Fibroblast of lung (primary cell): ENCODE data around the gene AWAT2.

Source experiments
- EZH2 ChIP-seq: IDR thresholded peaks from 2 replicates; pipeline ENCODE4 v1.5.1; 2012; ENCODE audit warnings: low read length, control low read depth, mild to moderate bottlenecking; ENCODE audit errors: missing control alignments
- TF ChIP-seq, protein P1 (sequence below), 2 donors: IDR thresholded peaks in 1 of 2; conservative IDR thresholded peaks in 1 of 2; 1 replicate in 1 of 2; 2 replicates in 1 of 2; pipeline ENCODE4 v1.5.1; 2011 to 2012; ENCODE audit warnings: low read length in 2 of 2, control low read depth in 1 of 2, inconsistent platforms in 1 of 2, low read depth in 1 of 2, mild to moderate bottlenecking in 1 of 2

DNA sequence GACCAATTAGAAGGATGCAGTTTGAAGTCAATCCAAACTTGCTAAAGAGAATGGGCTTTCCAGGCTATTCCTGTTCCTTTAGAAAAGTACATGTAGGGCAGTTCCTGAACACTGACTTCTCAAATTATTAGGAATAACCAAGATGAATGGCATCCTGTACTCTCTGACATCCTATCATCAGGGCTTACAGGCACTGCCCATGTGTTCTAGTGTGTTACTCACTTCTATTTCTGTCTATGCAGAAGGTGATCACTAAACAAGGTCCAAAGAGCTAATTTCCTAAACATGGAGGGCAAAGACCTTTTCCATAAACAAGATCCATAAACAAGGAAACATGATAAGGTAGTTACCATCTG, 53.6 kb downstream of the AWAT2 start:
- TF ChIP-seq, protein P1, sequence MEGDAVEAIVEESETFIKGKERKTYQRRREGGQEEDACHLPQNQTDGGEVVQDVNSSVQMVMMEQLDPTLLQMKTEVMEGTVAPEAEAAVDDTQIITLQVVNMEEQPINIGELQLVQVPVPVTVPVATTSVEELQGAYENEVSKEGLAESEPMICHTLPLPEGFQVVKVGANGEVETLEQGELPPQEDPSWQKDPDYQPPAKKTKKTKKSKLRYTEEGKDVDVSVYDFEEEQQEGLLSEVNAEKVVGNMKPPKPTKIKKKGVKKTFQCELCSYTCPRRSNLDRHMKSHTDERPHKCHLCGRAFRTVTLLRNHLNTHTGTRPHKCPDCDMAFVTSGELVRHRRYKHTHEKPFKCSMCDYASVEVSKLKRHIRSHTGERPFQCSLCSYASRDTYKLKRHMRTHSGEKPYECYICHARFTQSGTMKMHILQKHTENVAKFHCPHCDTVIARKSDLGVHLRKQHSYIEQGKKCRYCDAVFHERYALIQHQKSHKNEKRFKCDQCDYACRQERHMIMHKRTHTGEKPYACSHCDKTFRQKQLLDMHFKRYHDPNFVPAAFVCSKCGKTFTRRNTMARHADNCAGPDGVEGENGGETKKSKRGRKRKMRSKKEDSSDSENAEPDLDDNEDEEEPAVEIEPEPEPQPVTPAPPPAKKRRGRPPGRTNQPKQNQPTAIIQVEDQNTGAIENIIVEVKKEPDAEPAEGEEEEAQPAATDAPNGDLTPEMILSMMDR (conservative IDR thresholded peaks at IDR 0.05 in 1 of 2, IDR thresholded peaks at IDR 0.05 in 1 of 2; ENCODE audit: low read depth in 1 of 2, low read length in 2 of 2) = no peak
- no peak for TF ChIP-seq EZH2
